GM12874 (cell line): ENCODE data around the gene CDC7.

Source experiments
- CTCF ChIP-seq: IDR thresholded peaks from 2 replicates; pipeline ENCODE4 v1.5.1; 2011; ENCODE audit warnings: low read depth, mild to moderate bottlenecking, control low read depth, low read length, moderate library complexity; ENCODE audit not compliant: insufficient read depth

Gene CDC7

GRCh38 chr1:91527781-91528180 is 27.1 kb downstream of the CDC7 start:
- TF ChIP-seq CTCF = no peak

- TF ChIP-seq CTCF = no peak
Measured at GRCh38 chr1:91529856-91530255, 29.2 kb downstream of the CDC7 start.

- no peak for TF ChIP-seq CTCF
Measured at GRCh38 chr1:91533361-91534024, 32.8 kb downstream of the CDC7 start.

GRCh38 chr1:91535441-91535840 is 34.8 kb downstream of the CDC7 start:
- TF ChIP-seq CTCF = no peak

- no peak for TF ChIP-seq CTCF
Measured at GRCh38 chr1:91537281-91537986, 36.8 kb downstream of the CDC7 start.

GRCh38 chr1:91537987-91538304 is 37.3 kb downstream of the CDC7 start:
- no peak for TF ChIP-seq CTCF

- no peak for TF ChIP-seq CTCF
Measured at GRCh38 chr1:91540910-91541309, 40.3 kb downstream of the CDC7 start.
